ENCODE results near the gene IQGAP2. TPM values are rescaled to one million over a fixed set of nuclear protein-coding genes. Genes with fewer than 3 reads are reported as not detected.

The IQGAP2 gene
- total RNA-seq, 1 experiment from 2014 or later = 8.3 TPM

DNA sequence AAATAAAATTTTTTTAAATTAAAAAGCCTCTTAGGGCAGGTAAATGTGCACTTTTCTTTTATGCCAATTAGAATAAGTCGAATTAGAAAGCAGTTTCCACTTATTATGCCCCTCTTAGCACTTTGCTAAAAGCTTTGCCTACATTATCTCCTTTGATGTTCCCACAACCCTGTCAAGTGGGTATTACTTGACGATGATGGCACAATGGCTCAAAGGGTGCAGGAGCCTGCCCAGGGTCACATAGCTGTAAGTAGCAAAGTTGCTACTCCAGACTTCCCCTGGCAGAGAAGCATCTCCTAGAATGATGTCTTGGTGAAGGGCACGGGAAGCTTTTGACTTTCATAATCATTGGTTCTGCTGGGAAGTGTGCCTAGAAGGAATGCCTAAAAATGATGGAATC is 18.4 kb upstream of the IQGAP2 start:
- DNase-seq (ENCODE audit: low spot score) = no peak

DNA sequence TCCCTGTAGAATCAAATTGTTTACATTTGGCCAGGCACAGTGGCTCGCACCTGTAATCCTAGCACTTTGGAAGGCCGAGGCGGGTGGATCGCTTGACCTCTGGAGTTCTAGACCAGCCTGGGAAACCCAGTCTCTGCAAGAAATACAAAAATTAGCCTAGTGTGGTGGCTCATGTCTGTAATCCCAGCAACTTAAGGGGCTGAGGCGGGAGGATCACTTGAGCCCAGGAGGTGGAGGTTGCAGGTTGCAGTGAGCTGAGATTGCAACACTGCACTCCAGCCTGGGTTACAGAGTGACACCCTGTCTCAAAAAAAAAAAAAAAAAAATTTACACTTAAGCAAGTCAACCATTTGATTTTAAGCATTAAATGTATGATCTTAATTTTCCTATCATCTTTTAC is 17.5 kb upstream of the IQGAP2 start:
- DNase-seq (ENCODE audit: low spot score) = no peak

- DNase-seq (ENCODE audit: low spot score) = no peak
Observed at GRCh38 chr5:76386360-76386759, 16.7 kb upstream of the IQGAP2 start.

- no peak for DNase-seq (ENCODE audit: low spot score)
Observed at GRCh38 chr5:76388236-76388635, 14.8 kb upstream of the IQGAP2 start.

GRCh38 chr5:76388791-76389512 is 14.1 kb upstream of the IQGAP2 start:
- DNase-seq (ENCODE audit: low spot score) = no peak

GRCh38 chr5:76389513-76390154 is 13.5 kb upstream of the IQGAP2 start:
- DNase-seq (ENCODE audit: low spot score) = no peak

GRCh38 chr5:76391014-76391413 is 12.1 kb upstream of the IQGAP2 start:
- no peak for DNase-seq (ENCODE audit: low spot score)

- DNase-seq (ENCODE audit: low spot score) = no peak
Observed at GRCh38 chr5:76393035-76393680, 9.9 kb upstream of the IQGAP2 start.

DNA sequence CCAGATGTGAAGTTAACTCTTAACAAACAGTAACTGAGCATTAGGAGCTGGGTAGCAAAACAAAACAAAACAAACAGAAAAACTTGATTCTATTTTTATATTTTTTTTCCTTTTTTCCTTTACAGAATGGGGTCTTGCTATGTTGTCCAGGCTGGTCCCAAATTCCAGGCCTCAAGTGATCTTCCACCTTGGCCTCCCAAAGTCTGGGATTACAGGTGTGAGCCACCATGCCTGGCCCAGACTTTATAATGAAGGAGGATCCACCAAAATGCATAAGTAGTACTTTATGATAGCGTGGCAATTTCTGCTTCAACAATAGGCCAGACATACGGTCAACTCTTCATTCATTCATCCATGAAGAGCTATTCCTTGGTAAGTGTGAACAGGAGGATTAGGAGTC is 5.9 kb upstream of the IQGAP2 start:
- no peak for DNase-seq (ENCODE audit: low spot score)

DNA sequence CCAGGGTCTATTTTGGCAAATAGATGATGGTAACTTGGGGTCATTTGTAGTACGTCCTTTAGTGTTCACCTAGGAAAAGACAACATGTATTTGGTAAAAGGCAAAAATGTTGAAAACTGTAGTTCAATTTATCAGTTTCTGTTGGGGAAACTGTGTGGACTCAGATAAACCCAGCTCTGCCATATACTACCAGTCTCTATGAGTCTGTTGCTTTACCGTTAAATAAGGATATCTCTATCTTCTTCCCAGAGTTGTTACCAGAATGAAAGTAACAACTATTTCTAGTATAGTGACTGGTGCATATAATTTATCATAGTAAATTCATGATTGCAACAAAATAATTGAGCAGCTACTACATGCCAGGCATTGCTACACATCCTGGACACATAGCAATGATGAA is 3.8 kb upstream of the IQGAP2 start:
- no peak for DNase-seq (ENCODE audit: low spot score)

- no peak for DNase-seq (ENCODE audit: low spot score)
Observed at GRCh38 chr5:76400466-76400865, 2.6 kb upstream of the IQGAP2 start.

DNA sequence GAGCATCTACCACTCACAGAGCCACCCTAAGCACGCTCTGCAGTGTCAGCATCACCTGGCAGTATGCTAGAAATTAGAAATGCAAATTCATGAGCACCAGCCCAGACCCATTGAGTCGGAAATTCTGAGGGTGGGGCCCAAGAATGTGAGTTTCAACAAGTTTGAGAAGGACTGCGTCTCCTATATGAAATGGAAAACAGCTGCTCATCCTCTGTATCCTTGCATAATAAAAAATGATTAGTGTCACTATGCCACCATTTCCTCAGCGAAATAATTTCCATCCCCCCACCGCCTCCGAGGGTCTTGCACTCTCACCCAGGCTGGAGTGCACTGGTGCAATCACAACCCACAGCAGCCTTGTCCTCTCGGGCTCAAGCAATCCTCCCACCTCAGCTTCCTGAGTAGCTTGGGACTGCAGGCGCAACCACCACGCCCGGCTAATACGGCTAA is 1.3 kb upstream of the IQGAP2 start:
- no peak for DNase-seq (ENCODE audit: low spot score)

DNA sequence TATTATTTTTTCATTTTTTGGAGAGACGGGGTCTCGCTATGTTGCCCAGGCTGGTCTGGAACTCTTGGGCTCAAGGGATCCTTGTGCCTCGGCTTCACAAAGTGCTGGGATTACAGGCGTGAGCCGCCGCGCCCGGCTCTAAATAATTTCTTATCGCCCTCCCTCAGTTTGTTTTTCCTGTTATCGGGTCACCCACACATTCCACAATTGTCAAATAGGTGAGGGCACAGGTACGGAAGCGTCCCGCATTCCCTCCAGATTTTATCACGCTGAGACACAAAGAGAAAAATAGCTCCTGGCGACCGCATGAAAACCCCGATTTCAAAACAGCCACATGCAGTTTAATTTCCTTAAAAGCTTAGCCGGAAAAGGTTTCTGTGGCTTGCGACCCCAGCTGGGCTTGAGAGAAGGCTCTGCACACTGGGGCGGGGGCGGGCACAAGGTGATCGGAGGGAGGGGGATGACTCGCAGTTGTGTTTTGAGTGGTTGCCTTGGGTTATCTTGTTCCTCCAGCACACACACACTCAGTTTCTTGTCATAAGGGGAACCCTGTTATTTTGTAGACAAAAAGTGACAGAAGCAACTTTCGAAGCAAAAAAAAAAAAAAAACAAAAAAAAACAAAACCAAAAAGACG is 717 bp upstream of the IQGAP2 start:
- no peak for DNase-seq (ENCODE audit: low spot score)

DNA sequence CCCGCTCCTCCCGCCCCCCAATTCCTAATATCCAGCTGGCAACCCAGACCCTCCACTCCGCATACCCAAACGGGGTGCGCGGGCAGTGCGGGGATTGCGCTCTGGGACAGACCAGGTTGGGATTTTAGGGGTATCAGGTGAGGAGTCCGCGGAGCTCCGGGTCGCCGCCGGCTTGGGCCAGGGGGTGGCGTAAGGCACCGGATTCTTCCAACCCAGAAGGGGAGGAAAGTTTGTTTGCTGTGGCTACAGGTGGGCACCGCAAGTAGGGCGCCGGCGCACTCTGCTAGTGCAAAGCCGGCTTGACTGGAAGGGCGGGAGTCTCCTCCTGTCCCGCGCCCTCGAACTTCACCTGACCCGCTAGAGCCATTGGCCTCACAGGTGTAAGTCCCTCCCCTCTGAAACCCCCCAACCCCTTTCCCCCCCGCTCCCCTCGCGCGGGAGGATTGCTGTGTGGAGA is 709 bp downstream of the IQGAP2 start:
- no peak for DNase-seq (ENCODE audit: low spot score)

GRCh38 chr5:76404223-76405211 is 1.4 kb downstream of the IQGAP2 start:
- DNase-seq (ENCODE audit: low spot score) = no peak

DNA sequence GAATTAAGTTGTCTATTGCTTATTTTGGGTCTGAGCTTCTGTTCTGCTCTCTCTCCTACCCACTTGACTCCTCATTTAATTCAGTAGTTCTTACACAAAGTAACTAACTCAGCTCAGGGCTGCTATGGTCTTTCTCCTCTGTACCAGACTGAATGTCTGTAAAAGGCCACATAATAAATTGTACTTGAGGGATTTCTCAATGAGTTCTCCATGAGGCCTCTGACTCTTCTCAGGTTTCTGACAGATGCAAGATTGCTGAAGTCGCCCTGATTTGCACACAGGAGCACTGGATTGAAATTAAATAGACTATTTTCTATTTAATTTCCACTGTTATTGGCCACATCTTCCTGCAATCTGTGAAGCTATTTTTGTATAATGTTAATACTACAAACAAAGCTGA is 2.9 kb downstream of the IQGAP2 start:
- no peak for DNase-seq (ENCODE audit: low spot score)

- no peak for DNase-seq (ENCODE audit: low spot score)
Observed at GRCh38 chr5:76406673-76407072, 3.6 kb downstream of the IQGAP2 start.

DNA sequence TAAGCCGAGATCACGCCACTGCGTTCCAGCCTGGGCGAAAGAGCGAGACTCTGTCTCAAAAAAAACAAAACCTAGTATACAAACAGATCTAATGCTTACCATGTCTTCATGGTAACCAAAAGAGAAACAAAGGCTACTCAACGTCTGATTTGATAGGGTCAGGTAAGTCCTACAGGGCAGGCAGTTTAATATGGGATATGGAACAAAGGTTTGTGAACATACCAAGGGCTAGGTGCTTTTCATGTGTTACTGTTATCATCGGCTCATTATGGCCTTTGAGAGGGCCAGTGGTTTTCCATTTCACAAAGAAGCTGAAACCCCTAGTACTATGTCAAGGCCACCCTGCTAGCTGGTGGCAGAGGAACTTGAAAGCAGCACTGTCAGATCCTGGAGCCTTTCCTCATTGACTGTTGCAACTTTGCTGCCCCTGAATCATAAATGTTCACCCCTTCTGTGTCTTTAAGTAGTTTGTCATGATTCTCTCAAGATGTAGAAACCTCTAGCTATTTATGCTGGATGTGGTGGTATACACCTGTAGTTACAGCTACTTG is 5.1 kb downstream of the IQGAP2 start:
- DNase-seq (ENCODE audit: low spot score) = no peak

DNA sequence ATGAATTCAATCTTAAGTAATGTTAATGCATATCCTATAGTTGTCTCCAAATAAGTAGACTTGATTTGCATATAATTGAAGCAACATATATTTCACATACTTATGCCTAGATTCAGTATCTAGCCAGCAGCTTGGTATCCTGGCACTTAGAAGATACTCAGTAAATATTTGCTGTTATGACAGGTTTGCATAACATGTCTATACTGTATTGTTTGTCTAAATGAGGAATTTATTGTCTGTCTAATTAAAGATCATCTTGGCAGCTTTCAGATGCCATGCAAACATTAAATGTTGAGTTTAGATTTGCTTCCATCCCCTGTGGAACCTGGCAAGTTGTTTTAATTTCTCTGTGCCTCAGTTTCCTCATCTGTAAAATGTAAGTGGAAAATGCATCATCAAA is 9.4 kb downstream of the IQGAP2 start:
- no peak for DNase-seq (ENCODE audit: low spot score)

DNA sequence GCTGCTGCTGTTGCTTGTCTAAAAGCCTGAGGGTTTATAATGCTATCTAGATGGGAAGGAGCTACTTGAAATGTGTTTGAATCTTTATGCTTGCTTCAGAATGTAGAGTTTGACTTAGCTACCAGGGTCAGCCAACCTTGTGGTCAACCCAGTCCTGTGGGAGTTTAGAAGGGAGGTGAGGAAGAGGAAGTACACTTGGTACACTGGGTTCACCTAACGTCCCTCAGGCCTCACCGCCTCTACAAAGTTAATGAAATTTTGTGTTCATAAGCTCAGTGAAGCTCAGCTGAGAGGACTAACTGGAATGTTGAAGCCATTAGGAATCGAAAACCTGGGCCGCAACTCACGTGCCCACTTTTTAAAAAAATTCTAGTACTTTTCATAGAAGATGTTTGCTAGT is 10.7 kb downstream of the IQGAP2 start:
- DNase-seq (ENCODE audit: low spot score) = no peak

- DNase-seq (ENCODE audit: low spot score) = no peak
Observed at GRCh38 chr5:76414788-76415187, 11.7 kb downstream of the IQGAP2 start.

All from A172 (cell line).